Endothelial cell of umbilical vein (primary cell): ENCODE measurements around the gene ADAT1. TPM values are rescaled to one million over a fixed set of nuclear protein-coding genes. Genes with fewer than 3 reads are reported as not detected.

ENCODE experiments used
- BruUV-seq: library from RNA; stranded (reverse); fragments of 400-500 nt; replicated peaks from 2 replicates; lab custom pipeline; 2021; lab: Mats Ljungman, UMichigan
- CTCF ChIA-PET: fragments of 300-600, 350-600 bp; sonication (Branson Sonifier 250); formaldehyde crosslinking; loops from one replicate; lab custom pipeline; 2021; ENCODE audit warnings: antibody characterized with exemption, inconsistent platforms; lab: Charles Lee
- POLR2A ChIA-PET: fragments of 300-600, 350-600 bp; sonication (Branson Sonifier 250); formaldehyde crosslinking; loops from one replicate; lab custom pipeline; 2021; ENCODE audit warnings: antibody characterized with exemption, inconsistent platforms; lab: Charles Lee
- DNase-seq: peaks from one replicate; pipeline ENCODE4 v3.0.0-alpha.2; 2011; ENCODE audit warnings: low read depth, low spot score
- FAIRE-seq: peaks from 2 replicates; lab custom pipeline; 2011; peaks lifted over from hg19 to GRCh38; lab: Jason Lieb, UNC
- H2AFZ ChIP-seq: 2 replicates; pipeline ENCODE4 v1.6.0; 2012; ENCODE audit warnings: low read depth, low read length, control low read depth, inconsistent platforms
- H3K27ac ChIP-seq: 2 replicates; pipeline ENCODE4 v1.5.1; 2011; ENCODE audit warnings: low read depth, mild to moderate bottlenecking, control low read depth, low read length, moderate library complexity; ENCODE audit not compliant: insufficient read depth
- H3K27me3 ChIP-seq, 2 experiments: 2 replicates each; pipeline versions ENCODE4 v1.6.0 to v1.6.1; 2011; ENCODE audit warnings: low read length in 2 of 2, mixed read lengths in 1 of 2; ENCODE audit not compliant: control insufficient read depth in 2 of 2, insufficient read depth in 2 of 2
- H3K36me3 ChIP-seq, 2 experiments: 2 replicates in 1 of 2; 3 replicates in 1 of 2; pipeline ENCODE4 v1.5.1; 2011; ENCODE audit warnings: low read length in 2 of 2, mild to moderate bottlenecking in 1 of 2, moderate library complexity in 1 of 2; ENCODE audit not compliant: control insufficient read depth in 2 of 2, insufficient read depth in 2 of 2; ENCODE audit errors: extremely low read depth in 1 of 2
- H3K4me1 ChIP-seq: 3 replicates; pipeline ENCODE4 v1.5.1; 2011; ENCODE audit warnings: mild to moderate bottlenecking, low read length; ENCODE audit not compliant: control insufficient read depth, insufficient read depth; ENCODE audit errors: extremely low read depth
- H3K4me2 ChIP-seq: 2 replicates; pipeline ENCODE4 v1.6.1; 2011; ENCODE audit warnings: low read length, control low read depth, mixed read lengths; ENCODE audit not compliant: insufficient read depth
- H3K4me3 ChIP-seq, 3 experiments: fragments of 200-600 bp in 1 of 3; sonication (generic), shearing (Covaris generic) in 1 of 3; replicated peaks in 1 of 3; 2 replicates each; pipeline ENCODE4 v1.5.1; 2011 to 2016; ENCODE audit warnings: control low read depth in 3 of 3, low read length in 3 of 3, mild to moderate bottlenecking in 2 of 3, inconsistent platforms in 1 of 3, low read depth in 1 of 3, moderate library complexity in 1 of 3; ENCODE audit not compliant: insufficient read depth in 1 of 3
- H3K79me2 ChIP-seq: 2 replicates; pipeline ENCODE4 v1.6.0; 2012; ENCODE audit warnings: low read length, inconsistent platforms; ENCODE audit not compliant: control insufficient read depth, insufficient read depth
- H3K9ac ChIP-seq: replicated peaks from 2 replicates; pipeline ENCODE3; 2011; ENCODE audit warnings: low read length, control low read depth; ENCODE audit not compliant: insufficient read depth; ENCODE audit errors: extremely low read depth
- H3K9me1 ChIP-seq: replicated peaks from 3 replicates; pipeline ENCODE4 v1.6.0; 2011; ENCODE audit warnings: mild to moderate bottlenecking, low read length; ENCODE audit not compliant: control insufficient read depth, insufficient read depth; ENCODE audit errors: extremely low read depth
- H3K9me3 ChIP-seq: replicated peaks from 2 replicates; pipeline ENCODE4 v1.5.1; 2012; ENCODE audit warnings: low read length, inconsistent platforms; ENCODE audit not compliant: control insufficient read depth, insufficient read depth
- H4K20me1 ChIP-seq: replicated peaks from 2 replicates; pipeline ENCODE3; 2011; ENCODE audit warnings: mild to moderate bottlenecking, low read length; ENCODE audit not compliant: control insufficient read depth, insufficient read depth; ENCODE audit errors: extremely low read depth
- EZH2 ChIP-seq: IDR thresholded peaks from 2 replicates; pipeline ENCODE4 v1.6.1; 2012; ENCODE audit warnings: borderline replicate concordance, low read depth, mild to moderate bottlenecking, moderate library complexity, low read length, inconsistent platforms; ENCODE audit not compliant: severe bottlenecking
- FOS ChIP-seq: IDR thresholded peaks from 2 replicates; pipeline ENCODE4 v1.6.1; 2011; ENCODE audit warnings: mild to moderate bottlenecking, low read length, moderate library complexity, borderline replicate concordance; ENCODE audit not compliant: insufficient read depth
- GATA2 ChIP-seq: IDR thresholded peaks from 2 replicates; pipeline ENCODE4 v1.7.0; 2011; ENCODE audit warnings: low read depth, mild to moderate bottlenecking, moderate library complexity, mixed read lengths, low read length; ENCODE audit not compliant: insufficient read length, insufficient read depth
- JUN ChIP-seq: IDR thresholded peaks from 2 replicates; pipeline ENCODE4 v1.6.1; 2011; ENCODE audit warnings: borderline replicate concordance, low read depth; ENCODE audit not compliant: insufficient read length, insufficient read depth
- MYC ChIP-seq: IDR thresholded peaks from one replicate; pipeline ENCODE4 v1.6.1; 2011; ENCODE audit warnings: mild to moderate bottlenecking, low read depth, low read length
- POLR2A ChIP-seq: IDR thresholded peaks from 2 replicates; pipeline ENCODE4 v1.6.1; 2012; ENCODE audit warnings: low read depth, mild to moderate bottlenecking, control low read depth, low read length
- POLR2AphosphoS5 ChIP-seq: IDR thresholded peaks from 2 replicates; pipeline ENCODE4 v1.6.1; 2012; ENCODE audit warnings: low read depth, mild to moderate bottlenecking, control low read depth, low read length, moderate library complexity; ENCODE audit not compliant: insufficient read depth
- dilution Hi-C: fragments of 300-500 bp; cut with MboI; formaldehyde crosslinking; loops from one replicate; pipeline ENCODE4 v1.15.0; 2019; ENCODE audit warnings: low sequenced_read_pairs; ENCODE audit not compliant: extremely low pct_ligation_motif_present
- intact Hi-C: fragments of 100-400 bp; cut with micrococcal nuclease; formaldehyde crosslinking; loops from one replicate; pipeline ENCODE4 v1.10.0; 2022
- polyA plus RNA-seq, 4 experiments: library from polyadenylated mRNA; depleted of rRNA in 3 of 4; stranded (reverse) in 3 of 4; unstranded in 1 of 4; fragments of >200 nt; gene quantifications; 2 replicates each; pipeline versions ENCODE4 v1.2.1 to v1.2.3, GENCODE V29; 2011 to 2012; ENCODE audit warnings: missing spikeins in 1 of 4
- total RNA-seq: library from RNA; stranded (reverse); gene quantifications from 2 replicates; pipeline ENCODE4 v1.2.3, GENCODE V29; 2021
- TF ChIP-seq, protein P1 (sequence below), 2 donors: IDR thresholded peaks; 1 replicate in 1 of 2; 2 replicates in 1 of 2; pipeline ENCODE4 v1.5.1; 2011; ENCODE audit warnings: low read length in 2 of 2, mild to moderate bottlenecking in 2 of 2, moderate library complexity in 2 of 2, control low read depth in 1 of 2, inconsistent platforms in 1 of 2, low read depth in 1 of 2; ENCODE audit not compliant: insufficient read depth in 1 of 2; ENCODE audit errors: extremely low read depth in 1 of 2
- TF ChIP-seq, protein P2 (sequence below): IDR thresholded peaks from 2 replicates; pipeline ENCODE4 v1.6.1; 2011; ENCODE audit not compliant: insufficient read depth, insufficient read length

The ADAT1 gene
- total and polyA plus RNA-seq, 2 donors (not counting 3 experiments of a cell fraction or from before 2014, with no cell fraction given): 27.2 to 56.6 TPM

DNA sequence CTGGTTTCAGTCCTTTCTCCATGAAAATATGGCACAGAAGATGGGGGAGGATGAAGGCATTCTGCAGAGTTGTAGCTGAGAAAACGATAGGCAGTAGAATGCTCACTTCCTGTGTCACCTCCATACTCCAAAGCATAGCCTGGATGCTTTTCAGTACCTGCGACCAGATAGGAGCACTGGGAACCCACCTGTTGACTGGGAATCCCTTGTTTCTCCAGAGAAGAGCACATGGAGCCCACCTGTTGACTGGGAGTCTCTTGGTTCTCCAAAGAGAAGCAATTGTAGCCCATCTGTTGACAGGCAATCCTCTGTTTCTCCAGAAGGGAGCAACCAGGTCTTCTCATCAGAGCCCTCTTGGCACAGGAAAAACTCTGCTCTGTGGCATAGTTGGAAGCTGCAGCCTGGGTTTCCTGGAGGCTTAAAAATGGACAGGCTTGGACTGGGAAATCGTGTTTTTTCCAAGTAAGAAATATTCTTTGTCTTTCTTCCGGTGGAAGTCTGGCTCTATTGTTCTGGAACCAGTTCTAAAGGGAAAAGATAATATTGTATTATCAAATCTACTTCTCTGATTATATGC lies 37.7 kb upstream of the ADAT1 start:
- dilution Hi-C loops: no loop called here
- H3K27ac ChIP-seq: no peak overlapping the region
- no peaks in the 10 kb centered on the region for H3K9me1 ChIP-seq
- H2AFZ ChIP-seq: no peak overlapping the region
- intact Hi-C loops: no loop called here
- H3K4me1 ChIP-seq: peaks cover 15% of the 10 kb centered on the region
- ChIA-PET POLR2A (no interaction called here), CTCF (no interaction called here)
- no TSS peak for BruUV-seq
- H3K4me2 ChIP-seq: peak overlapping the region; percentile 31
- H3K79me2 ChIP-seq: no peaks in the 10 kb centered on the region
- no peak overlapping the region for H3K4me3 ChIP-seq
- H3K9ac ChIP-seq: no peak overlapping the region
- H3K36me3 ChIP-seq: peaks cover 13 to 15% of the 10 kb centered on the region in 2 experiments
- no peaks in the 10 kb centered on the region for H3K9me3 ChIP-seq
- peak; percentile 73 for FAIRE-seq
- TF ChIP-seq POLR2AphosphoS5: no peak
- TF ChIP-seq EZH2: no peak
- TF ChIP-seq, protein P1, sequence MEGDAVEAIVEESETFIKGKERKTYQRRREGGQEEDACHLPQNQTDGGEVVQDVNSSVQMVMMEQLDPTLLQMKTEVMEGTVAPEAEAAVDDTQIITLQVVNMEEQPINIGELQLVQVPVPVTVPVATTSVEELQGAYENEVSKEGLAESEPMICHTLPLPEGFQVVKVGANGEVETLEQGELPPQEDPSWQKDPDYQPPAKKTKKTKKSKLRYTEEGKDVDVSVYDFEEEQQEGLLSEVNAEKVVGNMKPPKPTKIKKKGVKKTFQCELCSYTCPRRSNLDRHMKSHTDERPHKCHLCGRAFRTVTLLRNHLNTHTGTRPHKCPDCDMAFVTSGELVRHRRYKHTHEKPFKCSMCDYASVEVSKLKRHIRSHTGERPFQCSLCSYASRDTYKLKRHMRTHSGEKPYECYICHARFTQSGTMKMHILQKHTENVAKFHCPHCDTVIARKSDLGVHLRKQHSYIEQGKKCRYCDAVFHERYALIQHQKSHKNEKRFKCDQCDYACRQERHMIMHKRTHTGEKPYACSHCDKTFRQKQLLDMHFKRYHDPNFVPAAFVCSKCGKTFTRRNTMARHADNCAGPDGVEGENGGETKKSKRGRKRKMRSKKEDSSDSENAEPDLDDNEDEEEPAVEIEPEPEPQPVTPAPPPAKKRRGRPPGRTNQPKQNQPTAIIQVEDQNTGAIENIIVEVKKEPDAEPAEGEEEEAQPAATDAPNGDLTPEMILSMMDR (IDR thresholded peaks at IDR 0.05; ENCODE audit: extremely low read depth in 1 of 2, insufficient read depth in 1 of 2, low read depth in 1 of 2, low read length in 2 of 2): no peak
- no peak for TF ChIP-seq GATA2
- peak; percentile 60 for DNase-seq
- H4K20me1 ChIP-seq: peaks cover 3% of the 10 kb centered on the region
- no peaks in the 10 kb centered on the region for H3K27me3 ChIP-seq

DNA sequence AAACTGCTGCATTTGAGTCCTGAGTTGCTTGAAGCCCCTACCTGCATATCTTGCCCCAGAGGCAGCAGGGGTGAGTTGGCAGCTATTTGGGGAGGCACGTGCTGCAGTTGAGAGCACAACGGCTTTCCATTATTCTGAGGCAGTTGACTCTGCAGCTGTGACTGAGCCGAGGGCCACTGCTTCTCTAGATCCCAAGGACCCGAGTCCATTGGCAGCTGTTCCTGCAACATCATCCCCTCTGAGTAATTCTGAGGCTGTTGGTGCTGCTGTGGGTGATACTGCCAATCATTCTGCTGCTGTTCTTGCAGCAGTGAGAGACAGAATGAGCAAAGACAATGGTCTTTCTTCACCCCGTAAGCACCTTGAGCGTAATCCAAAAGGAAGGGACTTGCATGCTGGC lies 37.2 kb upstream of the ADAT1 start:
- H3K9me1 ChIP-seq: no peaks in the 10 kb centered on the region
- dilution Hi-C loops (no loop called here), intact Hi-C loops (no loop called here)
- no TSS peak for BruUV-seq
- no peak for DNase-seq
- peaks cover 15% of the 10 kb centered on the region for H3K4me1 ChIP-seq
- no peak for TF ChIP-seq MYC
- TF ChIP-seq GATA2: no peak
- no peak for TF ChIP-seq JUN
- TF ChIP-seq, protein P2, sequence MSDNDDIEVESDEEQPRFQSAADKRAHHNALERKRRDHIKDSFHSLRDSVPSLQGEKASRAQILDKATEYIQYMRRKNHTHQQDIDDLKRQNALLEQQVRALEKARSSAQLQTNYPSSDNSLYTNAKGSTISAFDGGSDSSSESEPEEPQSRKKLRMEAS: no peak
- no peak for TF ChIP-seq POLR2AphosphoS5
- no peak for TF ChIP-seq FOS
- no peak for TF ChIP-seq POLR2A
- TF ChIP-seq, protein P1 (IDR thresholded peaks at IDR 0.05; ENCODE audit: extremely low read depth in 1 of 2, insufficient read depth in 1 of 2, low read depth in 1 of 2, low read length in 2 of 2): no peak
- TF ChIP-seq EZH2: no peak
- no peaks in the 10 kb centered on the region for H3K9me3 ChIP-seq
- FAIRE-seq: no peak
- H3K27me3 ChIP-seq: no peaks in the 10 kb centered on the region
- ChIA-PET CTCF (interaction anchor here (0.6 to 0.7 kb wide), 2 partner anchors 98 to 111 kb away, joined by 3 read pairs; no protein-coding TSS in a partner anchor), POLR2A (no interaction called here)
- no peak overlapping the region for H3K9ac ChIP-seq
- no peaks in the 10 kb centered on the region for H3K79me2 ChIP-seq
- peaks cover 3% of the 10 kb centered on the region for H4K20me1 ChIP-seq
- H3K27ac ChIP-seq: no peak overlapping the region
- H3K4me3 ChIP-seq: no peak overlapping the region
- H2AFZ ChIP-seq: no peak overlapping the region
- H3K4me2 ChIP-seq: no peak overlapping the region
- peaks cover 17% of the 10 kb centered on the region in 2 experiments for H3K36me3 ChIP-seq
